Testis (tissue), 3 donors: ENCODE measurements around the gene C19orf81. TPM values are rescaled to one million over a fixed set of nuclear protein-coding genes. Genes with fewer than 3 reads are reported as not detected.

Experiments used
- DNase-seq: peaks from one replicate; pipeline ENCODE4 v3.0.0-alpha.2; 2019
- H3K27ac ChIP-seq, 2 donors: fragments of 200-600 bp; sonication (generic); one replicate each; pipeline ENCODE4 v1.5.1; 2019
- H3K27me3 ChIP-seq: fragments of 200-600 bp; sonication (generic); one replicate; pipeline ENCODE4 v1.5.1; 2019
- H3K36me3 ChIP-seq: fragments of 200-600 bp; sonication (generic); one replicate; pipeline ENCODE4 v1.5.1; 2017; ENCODE audit warnings: low read depth; ENCODE audit errors: missing control alignments
- H3K4me1 ChIP-seq: fragments of 200-600 bp; sonication (generic); one replicate; pipeline ENCODE4 v1.5.1; 2019
- H3K4me3 ChIP-seq, 2 donors: fragments of 200-600 bp; sonication (generic); one replicate each; pipeline ENCODE4 v1.5.1; 2017 to 2019
- H3K9me3 ChIP-seq: fragments of 200-600 bp; sonication (generic); one replicate; pipeline ENCODE4 v1.5.1; 2017
- POLR2A ChIP-seq: fragments of 450-650 bp; IDR thresholded peaks from one replicate; pipeline ENCODE4 v1.6.1; 2017; ENCODE audit warnings: antibody characterized with exemption, mild to moderate bottlenecking, moderate library complexity
- WGBS, 2 donors: methylation state at CpG; one replicate each; pipeline ENCODE4 v1.1.5; 2018; 5-methylcytosine and 5-hydroxymethylcytosine counted together
- intact Hi-C: fragments of 100-400 bp; cut with DNase I; formaldehyde crosslinking; loops from one replicate; pipeline ENCODE4 v1.15.1; 2023; ENCODE audit warnings: low total_unique reads
- polyA plus RNA-seq: library from polyadenylated mRNA; stranded (reverse); fragments of 350-450 nt; fragmentation: Illumina TruSeq; extraction: RNeasy Lipid Tissue Mini Kit (QIAGEN cat#74804); gene quantifications from one replicate; pipeline ENCODE4 v1.2.3, GENCODE V29; 2014; ENCODE audit warnings: low read depth, low replicate concordance; ENCODE audit not compliant: insufficient read depth
- total RNA-seq, 2 donors: library from RNA; depleted of rRNA; stranded (reverse); fragments of >200 nt; gene quantifications; one replicate each; pipeline ENCODE4 v1.2.3, GENCODE V29; 2016
- TF ChIP-seq, protein P1 (sequence below), 3 experiments: fragments of 450-650 bp in 2 of 3; fragments of 200-600 bp in 1 of 3; sonication (generic) in 1 of 3; IDR thresholded peaks; one replicate each; pipeline ENCODE4 v1.5.1; 2016 to 2019; ENCODE audit warnings: antibody characterized with exemption in 3 of 3, mild to moderate bottlenecking in 2 of 3, moderate library complexity in 1 of 3

Gene C19orf81
- total and polyA plus RNA-seq, 3 donors from 2014 or later = 5.4 to 11.7 (median 10.2) TPM

DNA sequence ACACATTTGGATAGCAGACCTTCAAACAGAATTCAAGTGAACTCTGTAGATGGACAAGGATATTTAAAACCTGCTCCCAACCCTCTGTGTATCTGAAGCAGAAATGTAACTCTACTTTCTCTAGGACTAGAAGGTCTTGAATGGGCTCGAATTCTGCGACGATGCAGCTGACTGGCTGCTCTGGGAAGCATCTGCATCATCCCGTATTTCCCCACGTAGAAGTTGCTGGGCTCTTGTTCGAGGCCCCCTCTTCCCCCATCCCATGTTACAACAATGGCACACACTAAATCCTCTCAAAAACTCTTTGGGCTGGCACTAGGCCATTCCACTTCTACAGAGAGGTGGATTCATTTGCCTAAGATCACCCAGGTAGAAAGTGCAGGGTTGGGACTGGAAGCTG lies 15.0 kb downstream of the C19orf81 start:
- no peaks in the 10 kb centered on the region for H3K27me3 ChIP-seq
- TF ChIP-seq POLR2A = no peak
- TF ChIP-seq, protein P1, sequence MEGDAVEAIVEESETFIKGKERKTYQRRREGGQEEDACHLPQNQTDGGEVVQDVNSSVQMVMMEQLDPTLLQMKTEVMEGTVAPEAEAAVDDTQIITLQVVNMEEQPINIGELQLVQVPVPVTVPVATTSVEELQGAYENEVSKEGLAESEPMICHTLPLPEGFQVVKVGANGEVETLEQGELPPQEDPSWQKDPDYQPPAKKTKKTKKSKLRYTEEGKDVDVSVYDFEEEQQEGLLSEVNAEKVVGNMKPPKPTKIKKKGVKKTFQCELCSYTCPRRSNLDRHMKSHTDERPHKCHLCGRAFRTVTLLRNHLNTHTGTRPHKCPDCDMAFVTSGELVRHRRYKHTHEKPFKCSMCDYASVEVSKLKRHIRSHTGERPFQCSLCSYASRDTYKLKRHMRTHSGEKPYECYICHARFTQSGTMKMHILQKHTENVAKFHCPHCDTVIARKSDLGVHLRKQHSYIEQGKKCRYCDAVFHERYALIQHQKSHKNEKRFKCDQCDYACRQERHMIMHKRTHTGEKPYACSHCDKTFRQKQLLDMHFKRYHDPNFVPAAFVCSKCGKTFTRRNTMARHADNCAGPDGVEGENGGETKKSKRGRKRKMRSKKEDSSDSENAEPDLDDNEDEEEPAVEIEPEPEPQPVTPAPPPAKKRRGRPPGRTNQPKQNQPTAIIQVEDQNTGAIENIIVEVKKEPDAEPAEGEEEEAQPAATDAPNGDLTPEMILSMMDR (IDR thresholded peaks at IDR 0.05) = no peak
- no peaks in the 10 kb centered on the region for H3K9me3 ChIP-seq
- no peaks in the 10 kb centered on the region for H3K4me1 ChIP-seq
- no peaks in the 10 kb centered on the region for H3K36me3 ChIP-seq
- WGBS, 2 donors = 88 to 93% methylated on average over 6 of the region's 6 CpGs
- no peak overlapping the region for H3K27ac ChIP-seq
- intact Hi-C loops = no loop called here
- no peak for DNase-seq
- no peak overlapping the region for H3K4me3 ChIP-seq

GRCh38 chr19:50666346-50667176 lies 17.3 kb downstream of the C19orf81 start:
- 13% methylated on average over 40 of the region's 47 CpGs; no CpG with 5 or more reads in 1 of the 2 donors for WGBS, 2 donors
- TF ChIP-seq POLR2A = no peak
- TF ChIP-seq, protein P1 (IDR thresholded peaks at IDR 0.05) = no peak
- no peaks in the 10 kb centered on the region for H3K36me3 ChIP-seq
- intact Hi-C loops = no loop called here
- H3K27me3 ChIP-seq = no peaks in the 10 kb centered on the region
- H3K4me3 ChIP-seq = no peak overlapping the region
- no peaks in the 10 kb centered on the region for H3K9me3 ChIP-seq
- DNase-seq = no peak
- no peaks in the 10 kb centered on the region for H3K4me1 ChIP-seq
- H3K27ac ChIP-seq = no peak overlapping the region

GRCh38 chr19:50667177-50667758 lies 18.0 kb downstream of the C19orf81 start:
- H3K4me1 ChIP-seq = no peaks in the 10 kb centered on the region
- no peak for DNase-seq
- TF ChIP-seq, protein P1 (IDR thresholded peaks at IDR 0.05) = no peak
- TF ChIP-seq POLR2A = no peak
- intact Hi-C loops = no loop called here
- H3K36me3 ChIP-seq = no peaks in the 10 kb centered on the region
- peak overlapping the region; percentile 15 to 23 for H3K4me3 ChIP-seq
- WGBS, 2 donors = 3 to 4% methylated on average over 6 to 48 of the region's 56 CpGs
- H3K27me3 ChIP-seq = no peaks in the 10 kb centered on the region
- no peak overlapping the region for H3K27ac ChIP-seq
- H3K9me3 ChIP-seq = no peaks in the 10 kb centered on the region

DNA sequence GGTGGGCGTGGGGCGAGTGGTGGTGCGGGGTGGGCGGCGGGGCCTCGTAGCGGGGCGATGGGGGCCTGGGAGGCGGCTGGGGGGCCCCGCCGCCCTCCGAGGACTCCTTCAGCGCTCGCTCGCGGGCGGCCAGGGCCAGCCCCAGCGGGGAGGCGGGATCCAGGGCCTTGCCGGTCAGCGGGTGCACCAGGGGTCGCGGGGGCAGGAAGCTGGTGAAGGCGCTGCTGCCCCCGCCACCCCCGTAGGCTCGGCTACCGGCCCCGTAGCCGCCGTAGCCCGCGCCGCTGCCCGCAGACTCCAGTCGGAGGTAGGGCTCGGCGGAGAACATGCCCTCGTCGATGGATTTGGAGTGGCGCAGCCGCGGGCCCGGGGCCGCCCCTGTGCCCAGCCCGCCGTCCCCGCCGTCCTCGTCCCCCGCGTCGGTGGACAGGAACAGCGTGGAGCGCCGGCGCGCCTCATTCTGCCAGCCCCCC lies 18.6 kb downstream of the C19orf81 start:
- Histone ChIP-seq H3K9me3 (no peaks in the 10 kb centered on the region), H3K36me3 (no peaks in the 10 kb centered on the region), H3K4me3 (peak overlapping the region; percentile 15 to 23), H3K4me1 (no peaks in the 10 kb centered on the region), H3K27me3 (no peaks in the 10 kb centered on the region), H3K27ac (no peak overlapping the region)
- intact Hi-C loops = no loop called here
- 2% methylated on average over 37 of the region's 58 CpGs; no CpG with 5 or more reads in 1 of the 2 donors for WGBS, 2 donors
- no peak for DNase-seq
- TF ChIP-seq, protein P1 (IDR thresholded peaks at IDR 0.05) = no peak
- TF ChIP-seq POLR2A = no peak
